Vagina (tissue), 2 donors: ENCODE results near the gene SPRED1. TPM values are rescaled to one million over a fixed set of nuclear protein-coding genes. Genes with fewer than 3 reads are reported as not detected.

Experiments used
- DNase-seq, 2 donors: peaks; one replicate each; pipeline ENCODE4 v3.0.0-alpha.2; 2017; ENCODE audit errors: extremely low spot score in 2 of 2
- H3K27ac ChIP-seq: fragments of 200-600 bp; sonication (generic); one replicate; pipeline ENCODE4 v1.5.1; 2019
- H3K27me3 ChIP-seq: fragments of 200-600 bp; sonication (generic); one replicate; pipeline ENCODE4 v1.5.1; 2019
- H3K36me3 ChIP-seq, 2 donors: fragments of 200-600 bp; sonication (generic); one replicate each; pipeline ENCODE4 v1.5.1; 2017 to 2019
- H3K4me1 ChIP-seq: fragments of 200-600 bp; sonication (generic); one replicate; pipeline ENCODE4 v1.5.1; 2019
- H3K4me3 ChIP-seq, 2 donors: fragments of 200-600 bp; sonication (generic); 1 replicate in 1 of 2; 2 replicates in 1 of 2; pipeline ENCODE4 v1.5.1; 2016 to 2019
- H3K9me3 ChIP-seq: fragments of 200-600 bp; sonication (generic); one replicate; pipeline ENCODE4 v1.5.1; 2019
- POLR2A ChIP-seq, 2 donors: fragments of 450-650 bp; IDR thresholded peaks; one replicate each; pipeline ENCODE4 v1.6.1; 2017; ENCODE audit warnings: antibody characterized with exemption in 2 of 2, mild to moderate bottlenecking in 2 of 2, moderate library complexity in 2 of 2
- POLR2AphosphoS5 ChIP-seq, 2 donors: sonication (generic); formaldehyde crosslinking; IDR thresholded peaks; one replicate each; pipeline ENCODE4 v1.9.0; 2017; ENCODE audit warnings: antibody characterized with exemption in 2 of 2, mild to moderate bottlenecking in 2 of 2, low read depth in 1 of 2; ENCODE audit not compliant: insufficient read depth in 1 of 2
- intact Hi-C: fragments of 100-400 bp; cut with DNase I; formaldehyde crosslinking; loops from one replicate; pipeline ENCODE4 v1.15.1; 2023
- total RNA-seq: library from RNA; depleted of rRNA; stranded (reverse); fragments of >200 nt; gene quantifications from one replicate; pipeline ENCODE4 v1.2.3, GENCODE V29; 2016
- TF ChIP-seq, protein P1 (sequence below), 3 experiments: fragments of 450-650 bp in 2 of 3; fragments of 200-600 bp in 1 of 3; sonication (generic) in 1 of 3; IDR thresholded peaks; one replicate each; pipeline ENCODE4 v1.5.1; 2017 to 2019; ENCODE audit warnings: antibody characterized with exemption in 3 of 3, mild to moderate bottlenecking in 2 of 3, moderate library complexity in 2 of 3

SPRED1 gene
- total RNA-seq, 1 donor from 2014 or later = 16.7 TPM

DNA sequence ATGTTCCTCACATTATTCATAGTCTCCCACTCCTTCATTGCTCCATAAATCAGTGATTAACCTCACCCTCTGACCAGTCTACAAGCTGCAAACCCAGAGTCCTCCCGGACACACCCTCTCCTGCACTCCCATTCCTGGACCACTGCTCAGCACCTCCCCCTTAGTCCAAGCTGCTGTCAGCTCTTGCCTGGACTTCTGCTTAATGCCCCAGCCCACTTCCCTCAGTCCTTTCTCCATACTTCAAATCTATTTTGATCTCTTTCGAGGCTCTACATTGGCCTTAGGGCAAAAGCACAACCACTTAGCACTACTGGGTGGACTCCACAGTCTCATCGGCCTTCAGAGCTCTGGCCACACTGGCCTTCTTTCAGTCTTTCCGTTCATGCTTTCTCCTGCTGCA, 121.9 kb downstream of the SPRED1 start:
- Histone ChIP-seq H3K4me3 (no peak overlapping the region), H3K4me1 (peaks cover 18% of the 10 kb centered on the region), H3K36me3 (no peaks in the 10 kb centered on the region), H3K9me3 (no peaks in the 10 kb centered on the region), H3K27me3 (no peaks in the 10 kb centered on the region), H3K27ac (no peak overlapping the region)
- TF ChIP-seq, protein P1, sequence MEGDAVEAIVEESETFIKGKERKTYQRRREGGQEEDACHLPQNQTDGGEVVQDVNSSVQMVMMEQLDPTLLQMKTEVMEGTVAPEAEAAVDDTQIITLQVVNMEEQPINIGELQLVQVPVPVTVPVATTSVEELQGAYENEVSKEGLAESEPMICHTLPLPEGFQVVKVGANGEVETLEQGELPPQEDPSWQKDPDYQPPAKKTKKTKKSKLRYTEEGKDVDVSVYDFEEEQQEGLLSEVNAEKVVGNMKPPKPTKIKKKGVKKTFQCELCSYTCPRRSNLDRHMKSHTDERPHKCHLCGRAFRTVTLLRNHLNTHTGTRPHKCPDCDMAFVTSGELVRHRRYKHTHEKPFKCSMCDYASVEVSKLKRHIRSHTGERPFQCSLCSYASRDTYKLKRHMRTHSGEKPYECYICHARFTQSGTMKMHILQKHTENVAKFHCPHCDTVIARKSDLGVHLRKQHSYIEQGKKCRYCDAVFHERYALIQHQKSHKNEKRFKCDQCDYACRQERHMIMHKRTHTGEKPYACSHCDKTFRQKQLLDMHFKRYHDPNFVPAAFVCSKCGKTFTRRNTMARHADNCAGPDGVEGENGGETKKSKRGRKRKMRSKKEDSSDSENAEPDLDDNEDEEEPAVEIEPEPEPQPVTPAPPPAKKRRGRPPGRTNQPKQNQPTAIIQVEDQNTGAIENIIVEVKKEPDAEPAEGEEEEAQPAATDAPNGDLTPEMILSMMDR (IDR thresholded peaks at IDR 0.05) = no peak
- TF ChIP-seq POLR2AphosphoS5 (IDR thresholded peaks at IDR 0.05; ENCODE audit: insufficient read depth in 1 of 2, low read depth in 1 of 2) (no peak), POLR2A (IDR thresholded peaks at IDR 0.05) (no peak)
- intact Hi-C loops = no loop called here
- DNase-seq = no peak

DNA sequence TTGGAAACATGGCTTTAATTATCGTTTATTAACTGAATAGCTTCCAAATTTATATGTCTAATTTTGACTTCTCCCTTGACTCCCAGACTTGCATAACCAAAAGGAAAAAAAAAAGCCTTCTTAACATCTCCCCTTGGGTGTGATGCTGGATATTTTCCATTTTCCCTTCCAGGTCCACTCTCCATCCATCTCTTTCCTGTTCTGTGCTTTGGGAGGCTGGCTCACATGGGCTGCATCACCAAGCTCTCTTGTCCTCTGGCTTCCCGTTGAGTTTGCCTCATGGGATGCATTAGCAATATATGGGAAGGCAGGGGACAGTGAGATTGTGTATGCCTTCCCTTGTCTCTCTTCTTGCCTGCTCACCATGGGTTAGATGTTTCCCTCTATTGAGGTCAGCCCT, 123.4 kb downstream of the SPRED1 start:
- TF ChIP-seq, protein P1 (IDR thresholded peaks at IDR 0.05) = no peak
- TF ChIP-seq POLR2A (IDR thresholded peaks at IDR 0.05) = no peak
- TF ChIP-seq POLR2AphosphoS5 (IDR thresholded peaks at IDR 0.05; ENCODE audit: insufficient read depth in 1 of 2, low read depth in 1 of 2) = no peak

GRCh38 chr15:38377636-38378035, 125.0 kb downstream of the SPRED1 start:
- Histone ChIP-seq H3K4me3 (no peak overlapping the region), H3K4me1 (peaks cover 14% of the 10 kb centered on the region), H3K36me3 (no peaks in the 10 kb centered on the region), H3K27ac (peak overlapping the region; percentile 31), H3K9me3 (no peaks in the 10 kb centered on the region), H3K27me3 (no peaks in the 10 kb centered on the region)
- intact Hi-C loops = no loop called here
- TF ChIP-seq, protein P1 (IDR thresholded peaks at IDR 0.05) = no peak
- TF ChIP-seq POLR2A (IDR thresholded peaks at IDR 0.05) (no peak), POLR2AphosphoS5 (IDR thresholded peaks at IDR 0.05; ENCODE audit: insufficient read depth in 1 of 2, low read depth in 1 of 2) (no peak)
- DNase-seq = no peak

More for the DNA sequence above, 123.4 kb downstream of the SPRED1 start:
- Histone ChIP-seq H3K36me3 (no peaks in the 10 kb centered on the region), H3K27ac (no peak overlapping the region), H3K4me3 (no peak overlapping the region), H3K4me1 (peaks cover 14% of the 10 kb centered on the region), H3K9me3 (no peaks in the 10 kb centered on the region), H3K27me3 (no peaks in the 10 kb centered on the region)
- intact Hi-C loops = no loop called here
- no peak for DNase-seq

GRCh38 chr15:38378161-38378560, 125.5 kb downstream of the SPRED1 start:
- peak overlapping the region; percentile 31 for H3K27ac ChIP-seq
- TF ChIP-seq, protein P1 (IDR thresholded peaks at IDR 0.05) = no peak
- TF ChIP-seq POLR2A (IDR thresholded peaks at IDR 0.05) (no peak), POLR2AphosphoS5 (IDR thresholded peaks at IDR 0.05; ENCODE audit: insufficient read depth in 1 of 2, low read depth in 1 of 2) (no peak)
- no peaks in the 10 kb centered on the region for H3K36me3 ChIP-seq
- intact Hi-C loops = no loop called here
- H3K4me1 ChIP-seq = peaks cover 14% of the 10 kb centered on the region
- no peaks in the 10 kb centered on the region for H3K27me3 ChIP-seq
- DNase-seq = no peak
- H3K4me3 ChIP-seq = no peak overlapping the region
- no peaks in the 10 kb centered on the region for H3K9me3 ChIP-seq

- intact Hi-C loops = loop anchor here (10.0 kb wide), 1 partner anchor 395 kb away; no protein-coding TSS in a partner anchor
Measured at GRCh38 chr15:38389924-38390542, 137.4 kb downstream of the SPRED1 start.

More at GRCh38 chr15:38389924-38390542, 137.4 kb downstream of the SPRED1 start:
- no peaks in the 10 kb centered on the region for H3K36me3 ChIP-seq
- no peak for DNase-seq
- TF ChIP-seq POLR2AphosphoS5 (IDR thresholded peaks at IDR 0.05; ENCODE audit: insufficient read depth in 1 of 2, low read depth in 1 of 2) (no peak), POLR2A (IDR thresholded peaks at IDR 0.05) (no peak)
- TF ChIP-seq, protein P1 (IDR thresholded peaks at IDR 0.05) = peak; percentile 31 to 72 (median 50)
- no peaks in the 10 kb centered on the region for H3K9me3 ChIP-seq
- H3K4me3 ChIP-seq = no peak overlapping the region
- no peaks in the 10 kb centered on the region for H3K4me1 ChIP-seq
- no peak overlapping the region for H3K27ac ChIP-seq
- H3K27me3 ChIP-seq = no peaks in the 10 kb centered on the region
